GM21825 (cell line): ENCODE results near the gene CFAP58.

ENCODE experiments used
- ATAC-seq: cut with Tn5 transposase; IDR thresholded peaks from one replicate; pipeline ENCODE4 v1.9.1; 2021; ENCODE audit warnings: mild to moderate bottlenecking, moderate library complexity; ENCODE audit not compliant: unreplicated experiment

The CFAP58 gene

DNA sequence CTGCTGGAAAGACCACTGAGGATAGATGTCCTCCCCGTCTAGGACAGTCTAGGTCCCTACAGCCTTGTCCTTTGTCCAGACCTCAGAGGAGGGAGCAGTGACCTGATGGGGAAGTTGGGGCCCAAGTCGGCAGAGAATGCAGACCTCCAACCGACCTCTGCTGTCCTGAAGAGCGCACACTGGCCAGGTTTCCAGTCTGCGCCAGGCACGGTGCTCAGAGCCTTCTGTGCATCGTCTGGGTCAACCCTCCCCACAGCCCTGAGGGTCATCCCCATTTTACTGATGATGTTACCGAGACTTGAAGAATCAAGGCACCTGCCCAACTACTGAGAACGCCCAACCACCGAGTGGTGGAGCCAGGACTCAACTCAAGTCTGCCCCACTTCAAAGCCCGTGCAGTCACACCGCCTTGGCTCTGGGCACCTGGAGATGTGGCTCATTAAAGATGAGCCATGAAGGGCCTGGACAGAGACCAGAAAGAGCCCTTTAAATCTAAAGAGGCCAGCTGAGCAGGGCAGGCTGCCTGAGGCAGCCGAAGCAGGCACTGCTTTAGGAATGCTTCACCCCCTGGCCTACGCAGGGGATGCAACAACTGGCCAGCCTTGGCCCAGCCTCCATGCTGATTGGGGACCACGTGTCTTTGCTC lies 19.8 kb upstream of the CFAP58 start:
- no peak for ATAC-seq

DNA sequence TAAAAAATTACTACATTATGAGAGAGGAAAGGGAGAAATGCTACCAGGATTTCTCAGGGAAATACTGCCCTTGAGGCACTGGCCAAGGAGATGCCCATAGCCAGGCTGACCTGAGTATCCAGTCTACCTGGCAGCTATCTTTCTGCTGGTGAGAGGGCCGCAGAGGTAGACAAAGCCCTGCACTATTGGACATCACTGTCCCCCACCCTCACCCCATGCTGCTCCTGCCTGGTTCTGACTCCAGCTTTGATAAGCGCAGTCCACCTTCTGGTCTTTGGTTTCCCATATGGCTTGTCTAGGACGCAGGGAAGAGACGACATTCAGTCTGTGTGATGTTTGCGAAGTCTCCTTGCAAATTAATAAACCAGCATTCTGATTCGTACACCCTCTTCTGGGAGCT lies 19.1 kb upstream of the CFAP58 start:
- no peak for ATAC-seq

DNA sequence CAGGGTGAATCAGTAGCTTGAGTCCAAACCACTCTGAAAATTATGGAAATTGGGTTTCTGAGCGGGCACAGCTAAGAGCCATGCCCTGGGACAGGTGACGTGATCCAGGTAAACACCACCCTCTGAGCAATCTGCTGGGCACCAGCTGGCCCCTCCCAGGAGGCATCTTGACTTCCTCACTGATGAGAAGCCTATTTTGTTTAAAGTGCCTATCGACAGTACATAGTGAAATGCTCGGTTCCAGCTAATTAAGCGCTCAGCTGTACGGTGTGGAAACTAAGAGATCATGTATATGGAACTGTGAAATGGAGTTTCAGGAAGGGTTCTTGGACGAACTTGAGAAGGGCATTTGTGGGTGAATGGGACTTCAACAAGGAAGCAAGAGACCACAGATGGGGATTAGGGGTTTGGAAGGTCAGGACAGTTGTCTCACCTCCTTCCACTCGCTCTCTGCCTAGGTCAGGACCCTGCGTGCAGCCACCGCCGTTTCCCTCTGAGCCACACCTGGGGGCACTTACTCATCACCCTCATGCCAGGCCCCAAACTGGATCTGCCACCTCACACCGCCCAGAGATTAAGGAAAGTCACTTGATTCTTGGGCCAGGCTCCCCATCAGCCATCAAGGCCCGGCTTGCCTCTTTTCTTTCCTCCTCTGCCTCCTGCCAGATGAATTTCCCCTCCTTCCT lies 18.5 kb upstream of the CFAP58 start:
- ATAC-seq: no peak

DNA sequence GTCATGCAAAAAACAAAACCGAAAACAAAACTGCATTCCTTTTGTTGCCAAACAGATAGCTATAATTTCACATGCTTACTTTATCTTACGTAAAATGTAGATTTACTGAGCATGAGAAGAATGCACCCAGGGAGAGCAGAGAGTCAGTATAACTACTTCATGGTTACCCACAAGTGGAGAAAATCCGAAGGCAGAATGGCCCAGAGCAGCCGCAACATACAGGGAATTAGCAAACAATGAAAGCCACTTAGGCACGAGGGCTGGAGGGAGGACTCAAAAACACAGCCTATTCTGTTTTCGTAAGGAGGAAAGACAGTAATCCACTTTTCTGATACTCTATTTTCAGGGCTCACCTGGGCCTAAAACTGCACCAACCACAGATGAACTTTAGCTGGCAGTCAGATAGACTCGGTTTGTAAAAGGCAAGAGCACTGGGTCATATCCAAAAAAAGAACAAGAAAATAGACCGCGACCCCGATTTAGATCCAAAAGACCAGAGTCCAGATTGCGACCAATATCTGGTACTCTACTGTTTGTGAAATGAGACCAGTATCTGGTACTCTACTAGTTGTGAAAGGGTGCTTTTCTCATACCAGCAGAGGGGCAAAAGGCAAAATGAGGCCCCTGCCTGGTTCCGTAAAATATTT lies 16.7 kb upstream of the CFAP58 start:
- ATAC-seq: no peak

DNA sequence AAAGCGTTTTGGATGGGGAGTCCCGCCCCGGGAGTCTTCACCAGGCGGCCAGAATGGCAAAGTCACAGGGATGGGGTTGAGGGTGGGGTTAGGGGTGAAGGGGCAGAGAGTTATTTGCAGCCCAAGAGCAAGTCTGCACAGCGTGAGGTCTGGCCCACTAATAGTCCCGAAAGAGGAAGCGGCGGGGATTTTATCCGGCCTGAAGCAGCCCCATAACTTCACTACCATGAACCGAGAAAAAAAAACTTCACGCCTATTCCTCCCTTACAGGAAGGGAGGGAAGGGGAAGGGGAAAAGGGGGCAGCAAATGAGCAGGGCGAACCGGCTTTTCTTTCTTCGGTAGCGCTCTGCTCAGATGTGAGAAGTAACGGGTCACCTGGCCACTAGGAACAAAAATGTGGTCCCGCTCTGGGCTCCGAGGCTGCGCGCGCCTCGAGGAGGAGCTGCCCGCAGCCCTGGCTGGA lies 16.1 kb upstream of the CFAP58 start:
- peak; percentile 35 for ATAC-seq

DNA sequence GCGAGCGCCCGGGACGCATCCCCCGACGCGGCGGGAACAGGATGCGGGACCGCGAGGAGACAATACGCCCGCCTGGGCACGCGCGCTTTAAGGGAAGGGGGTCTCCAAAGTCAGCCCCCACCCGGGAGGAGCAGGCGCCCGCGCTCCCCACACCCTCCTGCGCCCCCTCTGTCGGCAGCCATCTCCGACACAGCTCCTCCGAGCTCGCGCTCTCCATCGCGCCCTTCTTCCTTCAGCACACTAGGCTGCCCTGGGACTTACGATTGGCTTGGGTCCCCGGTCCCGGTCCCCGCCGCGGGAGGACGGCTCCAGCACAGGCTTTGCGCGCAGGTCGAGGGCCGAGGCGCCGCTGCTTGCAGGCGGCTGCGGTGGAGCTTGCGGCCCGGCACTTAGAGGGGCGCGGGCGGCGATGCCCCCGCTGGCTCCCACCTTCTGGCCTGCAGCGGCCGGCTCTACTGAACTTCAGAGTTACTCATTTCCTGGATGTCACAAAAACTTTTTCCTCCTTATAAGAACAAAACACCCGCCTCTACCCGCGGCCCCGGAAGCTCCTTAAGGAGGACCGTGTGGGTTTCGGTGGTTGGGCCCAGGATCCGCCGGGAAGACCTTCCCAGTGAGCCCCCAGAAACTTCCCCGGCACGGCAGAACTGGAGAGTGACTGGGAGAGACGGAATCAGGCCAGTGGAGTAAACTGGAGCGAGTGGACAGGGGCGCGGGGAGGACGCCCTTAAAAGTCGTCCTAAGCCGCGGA lies 15.5 kb upstream of the CFAP58 start, which contains the start of gene ITPRIP:
ITPRIP (minus strand) TSS at position 481 of the 751 bp plus-strand sequence. CDS start 22,414 bp downstream, outside the sequence.
- peak; percentile 62 for ATAC-seq

DNA sequence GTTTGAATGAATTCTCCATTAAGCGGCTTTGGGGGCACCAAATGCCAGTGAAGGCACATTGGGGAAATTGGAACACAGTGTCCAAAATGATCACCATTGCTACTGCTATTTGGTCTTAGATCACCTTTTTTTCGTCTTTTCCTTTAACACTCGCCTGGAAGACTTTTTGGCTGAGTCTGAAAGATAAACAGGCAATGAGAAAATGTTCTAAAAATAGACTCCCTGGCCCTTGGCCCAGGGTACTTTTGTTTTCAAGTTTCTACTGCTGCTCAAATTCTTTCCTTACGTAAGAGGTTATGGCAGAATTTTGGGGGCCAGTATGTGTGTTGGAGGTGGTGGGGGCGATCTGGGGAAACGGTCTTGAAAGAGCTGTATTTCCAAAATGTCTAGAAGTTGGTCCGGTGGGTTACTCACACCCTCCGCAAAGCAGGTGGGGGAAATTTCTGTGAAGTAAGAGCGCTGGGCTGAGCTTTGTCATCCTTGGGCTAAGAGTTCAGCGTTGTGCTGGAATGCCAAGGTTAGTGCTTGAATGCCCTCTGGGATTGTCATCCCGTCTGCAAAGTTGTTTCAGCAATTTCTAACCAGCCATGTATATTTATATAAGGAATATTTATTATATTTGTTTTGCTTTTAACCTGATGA lies 14.0 kb upstream of the CFAP58 start:
- no peak for ATAC-seq

DNA sequence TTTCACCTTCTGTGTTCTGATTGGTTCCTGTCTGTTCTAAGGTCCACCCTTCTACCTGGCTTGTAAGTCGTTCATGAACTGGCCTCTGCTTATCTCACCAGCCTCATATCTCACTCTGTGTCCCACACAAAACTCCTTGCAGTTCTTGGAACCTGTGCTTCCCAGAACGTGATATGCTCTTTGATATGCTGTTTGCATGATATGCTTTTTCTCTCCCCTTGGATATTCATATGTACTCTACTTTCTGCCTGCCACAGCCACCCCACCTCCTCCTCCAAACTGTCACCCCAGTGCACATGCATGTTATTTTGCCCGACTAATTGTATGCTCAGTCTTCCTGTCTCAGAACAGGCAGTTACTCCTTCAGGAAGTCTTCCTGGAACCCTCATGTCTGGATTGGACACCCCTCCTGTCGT lies 13.5 kb upstream of the CFAP58 start:
- no peak for ATAC-seq

DNA sequence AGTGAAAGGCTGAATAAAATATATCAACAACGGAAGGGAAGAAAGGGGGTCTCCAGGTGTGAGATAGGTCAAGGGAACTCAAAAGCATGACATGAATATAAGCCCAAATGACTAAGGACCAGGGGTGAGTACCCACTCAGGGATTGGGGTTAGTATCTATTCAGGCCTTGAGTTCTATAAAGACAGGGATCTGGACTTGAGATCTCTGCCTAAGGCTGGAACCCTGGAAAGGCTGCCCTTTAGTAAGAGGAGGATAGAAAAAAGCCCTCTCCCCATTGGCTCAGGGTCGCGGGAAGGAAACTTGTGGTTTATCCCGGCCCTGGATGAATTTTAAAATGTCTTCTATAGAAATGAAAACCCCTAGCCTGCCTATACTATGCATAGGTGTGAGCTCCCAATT lies 13.0 kb upstream of the CFAP58 start:
- ATAC-seq: no peak

DNA sequence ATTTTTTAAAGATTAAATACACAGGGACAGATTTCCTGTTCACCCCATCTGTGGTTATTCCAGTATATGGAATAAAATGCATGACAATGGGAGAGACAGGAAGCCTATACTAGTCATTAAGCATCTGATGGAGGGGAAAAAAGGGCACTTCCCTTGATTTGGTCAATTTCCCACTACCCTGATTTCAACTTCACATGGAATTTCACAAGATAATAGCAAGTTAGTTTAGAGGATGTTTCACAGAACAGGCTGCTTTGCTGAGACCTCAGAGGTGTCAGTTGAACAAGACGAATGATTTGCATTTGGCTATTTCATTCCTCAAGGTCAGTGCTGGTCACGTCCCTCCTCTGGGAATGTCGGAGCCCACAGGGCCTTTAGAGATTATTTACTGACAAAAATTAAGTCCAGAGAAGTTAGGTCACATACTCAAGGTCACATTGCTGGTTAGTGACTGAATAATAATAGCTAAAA lies 10.7 kb upstream of the CFAP58 start:
- no peak for ATAC-seq

DNA sequence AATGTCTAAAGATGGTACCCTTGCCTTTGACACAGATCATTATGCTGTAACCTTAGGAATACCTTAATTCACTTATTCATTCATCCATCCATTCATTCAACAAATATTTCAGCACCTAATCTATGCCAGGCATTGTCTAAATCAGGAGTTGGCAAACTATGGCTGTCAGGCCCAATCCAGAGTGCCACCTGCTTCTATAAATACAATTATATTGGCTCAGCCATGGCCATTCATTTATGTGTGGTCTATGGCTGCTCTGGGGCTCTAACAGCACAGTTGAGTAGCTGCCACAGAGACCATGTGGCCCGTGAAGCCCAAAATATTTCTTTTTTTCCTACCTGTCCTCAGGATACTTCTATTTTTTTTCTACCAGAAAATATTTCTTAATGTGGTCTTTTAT lies 9.4 kb upstream of the CFAP58 start:
- no peak for ATAC-seq

DNA sequence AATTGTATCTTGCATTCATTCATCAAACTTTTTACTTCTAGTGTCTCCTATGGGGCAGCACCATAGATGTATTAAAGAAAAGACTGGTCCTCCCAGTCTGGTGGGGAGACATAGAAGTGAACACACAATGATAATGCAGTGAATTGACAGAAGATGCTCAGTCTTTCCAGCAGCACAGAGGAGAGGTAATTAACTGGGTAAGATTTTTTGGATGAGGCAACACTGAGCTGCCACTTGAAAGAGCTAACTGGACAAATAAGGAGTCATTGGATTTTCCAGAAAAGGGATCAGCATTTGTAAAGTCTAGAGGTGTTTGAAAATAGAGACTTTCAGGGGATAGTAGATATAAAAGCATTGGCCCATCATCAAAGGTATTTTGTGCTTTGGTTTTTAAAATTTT lies 8.1 kb upstream of the CFAP58 start:
- ATAC-seq: no peak

DNA sequence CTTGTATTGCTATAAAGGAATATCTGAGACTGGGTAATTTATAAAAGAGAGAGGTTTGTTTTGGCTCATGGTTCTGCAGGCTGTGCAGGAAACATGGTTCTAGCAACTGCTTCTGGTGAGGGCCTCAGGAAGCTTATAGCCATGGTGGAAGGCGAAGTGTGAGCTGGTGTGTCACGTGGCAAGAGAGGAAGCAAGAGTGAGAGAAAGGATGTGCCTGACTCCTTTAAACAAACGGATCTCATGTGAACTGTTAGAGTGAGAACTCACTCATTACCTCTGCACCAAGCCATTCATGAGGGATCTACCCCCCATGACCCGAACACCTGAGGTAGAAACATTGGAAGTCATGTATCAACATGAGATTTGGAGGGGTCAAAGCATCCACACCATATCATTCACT lies 7.7 kb upstream of the CFAP58 start:
- no peak for ATAC-seq

DNA sequence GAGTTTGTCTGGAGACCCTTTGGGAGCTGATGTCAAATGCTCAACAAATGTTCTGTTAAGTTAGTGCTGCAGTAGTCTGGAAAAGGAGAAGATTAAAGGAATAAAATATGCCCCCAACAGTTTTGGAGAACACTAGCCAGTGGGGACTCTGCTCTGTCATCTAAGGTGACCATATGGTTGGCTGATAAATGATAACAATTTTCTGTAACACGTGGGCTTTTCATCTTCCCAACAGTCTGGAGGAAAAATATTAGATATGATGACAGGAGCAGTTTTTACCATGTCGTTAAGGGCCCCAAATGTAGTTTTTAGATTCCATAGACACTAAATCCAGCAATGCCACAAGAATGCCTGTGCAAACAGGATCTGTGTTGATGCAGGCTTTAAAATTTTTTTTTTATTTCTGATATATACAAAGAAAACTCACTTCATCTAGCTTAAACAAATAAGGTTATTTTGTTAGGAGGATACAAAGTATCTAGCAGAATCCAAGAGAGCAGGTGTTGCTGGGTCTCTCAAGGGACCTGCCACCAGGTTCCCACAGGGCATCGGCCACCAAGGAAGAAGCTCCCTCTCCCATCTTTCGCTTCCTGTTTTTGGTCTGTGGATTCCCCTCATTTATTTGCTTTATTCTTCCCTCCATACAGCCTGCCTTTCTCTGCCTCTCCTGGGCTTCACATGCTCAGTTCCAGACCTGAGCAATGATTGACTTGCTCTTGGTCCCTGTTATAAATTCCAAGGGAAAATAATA lies 6.2 kb upstream of the CFAP58 start:
- ATAC-seq: no peak

DNA sequence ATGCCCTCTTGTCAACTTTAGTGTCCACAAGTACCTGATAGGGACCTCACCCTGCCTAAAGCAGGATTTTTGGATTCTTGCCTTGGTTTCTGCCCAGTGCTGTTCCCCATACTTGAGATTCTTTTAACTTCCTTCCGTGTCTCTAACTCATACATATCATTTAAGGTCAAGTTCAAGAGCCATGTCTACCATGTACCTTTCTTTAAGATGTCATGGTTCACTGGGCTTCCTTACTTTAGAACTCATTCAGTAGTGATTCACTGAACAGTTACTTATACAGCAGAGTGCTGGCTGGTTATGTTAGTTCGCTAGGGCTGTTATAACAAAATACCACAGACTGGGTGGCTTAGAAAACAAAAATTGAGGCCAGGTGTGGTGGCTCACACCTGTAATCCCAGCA lies 5.0 kb upstream of the CFAP58 start:
- no peak for ATAC-seq

DNA sequence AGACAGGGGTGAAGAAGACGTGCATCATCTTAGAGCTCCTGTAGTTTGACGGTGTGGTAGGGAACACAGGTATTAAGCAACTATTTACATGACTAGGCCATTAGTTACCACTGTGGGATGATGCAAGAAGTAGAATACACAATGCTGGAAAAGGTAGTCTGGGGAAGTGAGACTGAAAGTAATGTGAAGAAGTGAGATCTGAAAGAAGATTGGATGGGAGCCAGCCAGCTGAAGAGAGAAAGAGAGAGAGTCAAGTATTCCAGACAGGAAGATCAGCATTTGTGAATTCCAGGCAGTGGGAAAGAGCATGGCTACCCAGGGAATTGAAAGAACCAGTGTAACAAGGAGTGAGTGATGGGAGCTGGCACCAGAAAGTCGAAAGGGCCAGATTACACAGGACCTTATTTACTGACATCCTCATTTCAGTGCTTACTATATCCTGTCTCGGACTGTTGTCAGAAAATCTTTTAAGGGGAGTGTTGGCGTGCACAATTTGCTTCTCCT lies 4.0 kb upstream of the CFAP58 start:
- ATAC-seq: peak; percentile 56

DNA sequence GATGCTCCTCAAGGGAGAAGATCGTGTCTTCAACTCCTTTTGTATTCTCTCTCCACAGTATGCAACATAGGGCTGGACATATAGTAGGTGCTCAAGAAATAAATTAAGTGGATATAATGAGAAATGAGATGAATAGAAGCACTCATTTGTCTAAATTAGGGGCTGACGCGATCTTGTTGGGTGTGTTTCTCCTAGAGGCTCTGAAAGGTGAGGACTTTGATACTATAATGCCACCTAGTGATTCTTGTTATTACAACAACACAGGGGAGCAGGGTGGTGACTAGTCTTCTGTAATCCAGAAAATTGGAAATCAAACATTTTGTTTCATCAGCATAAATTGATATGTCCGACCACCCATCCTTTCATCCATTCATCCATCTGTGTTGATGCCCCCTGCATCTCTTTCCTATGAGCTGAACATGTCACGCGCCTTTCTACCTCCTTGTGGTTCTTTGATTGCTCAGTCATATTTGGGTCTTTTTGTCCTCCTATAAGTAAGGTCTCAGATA lies 3.5 kb upstream of the CFAP58 start:
- ATAC-seq: peak; percentile 40

DNA sequence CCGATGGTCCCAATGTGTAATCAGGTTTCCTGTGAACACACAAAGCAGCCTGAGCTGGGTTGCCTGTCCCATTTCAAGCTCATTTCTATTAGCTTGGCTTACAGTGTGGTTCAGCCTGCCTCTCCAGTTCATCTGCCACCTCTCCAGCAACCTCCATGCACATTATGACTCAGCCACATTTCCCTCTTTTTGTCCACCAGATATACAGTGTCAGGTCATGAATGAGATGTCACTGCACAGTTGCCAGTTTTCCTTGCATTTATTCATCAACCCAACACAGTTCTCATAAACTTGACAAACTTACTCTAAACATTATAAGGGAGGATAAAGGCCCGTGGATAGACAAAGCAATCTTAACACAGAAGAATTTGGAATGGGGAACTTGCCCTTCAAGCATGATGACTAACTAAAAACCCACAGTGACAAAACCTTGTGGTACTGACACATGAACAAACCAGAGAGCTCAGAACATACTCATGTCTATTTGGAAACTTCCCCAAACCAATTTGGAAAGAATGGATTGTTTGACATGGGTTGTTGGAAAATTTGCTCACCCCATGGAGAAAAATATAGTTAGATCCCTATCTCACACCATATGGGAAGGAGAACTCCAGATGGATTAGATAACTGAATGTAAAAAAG lies 2.5 kb upstream of the CFAP58 start:
- peak; percentile 20 for ATAC-seq

DNA sequence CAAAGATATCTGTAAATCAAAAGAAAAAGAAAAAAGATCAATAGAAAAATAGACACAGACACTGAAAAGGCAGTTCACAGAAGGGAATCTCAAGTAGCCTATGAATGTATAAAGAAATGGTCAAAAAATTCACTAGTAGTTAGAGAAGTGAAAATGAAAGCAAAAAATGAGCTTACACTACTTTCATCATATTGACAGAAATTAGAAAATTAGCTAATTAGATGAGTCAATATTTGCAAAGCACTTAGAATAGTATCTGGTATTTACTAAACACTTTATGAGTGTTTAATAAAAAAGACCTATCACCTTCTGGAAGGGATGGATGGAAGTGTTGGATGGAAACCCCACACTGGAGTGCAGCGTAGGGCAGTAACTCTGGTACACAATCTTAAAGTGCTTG lies 1.7 kb upstream of the CFAP58 start:
- ATAC-seq: no peak
